Kidney (tissue), 14 donors: ENCODE results near the gene DTNB. TPM values are rescaled to one million over a fixed set of nuclear protein-coding genes. Genes with fewer than 3 reads are reported as not detected.
"Not testable (repeated sequence)": the region's sequence is repeated elsewhere in the genome, so short reads cannot be mapped to it uniquely, and the experiment has no call there.

Experiments used
- DNase-seq, 5 donors: peaks; one replicate each; pipeline ENCODE4 v3.0.0-alpha.2; 2013 to 2020
- FAIRE-seq: peaks from 2 replicates; lab custom pipeline; 2012; peaks lifted over from hg19 to GRCh38; lab: Jason Lieb, UNC
- H3K27ac ChIP-seq, 2 donors: one replicate each; pipeline ENCODE4 v1.7.0; 2013; ENCODE audit warnings: low read depth in 2 of 2, low read length in 2 of 2, inconsistent platforms in 1 of 2
- H3K27me3 ChIP-seq: one replicate; pipeline ENCODE4 v1.7.1; 2013; ENCODE audit warnings: low read length, inconsistent platforms; ENCODE audit not compliant: control insufficient read depth, insufficient read depth
- H3K36me3 ChIP-seq, 3 donors: one replicate each; pipeline versions ENCODE4 v1.7.0 to v1.7.1; 2013; ENCODE audit warnings: low read length in 3 of 3, control low read depth in 1 of 3, inconsistent platforms in 1 of 3; ENCODE audit not compliant: insufficient read depth in 3 of 3, control insufficient read depth in 2 of 3
- H3K4me1 ChIP-seq, 3 donors: one replicate each; pipeline versions ENCODE4 v1.7.0 to v1.7.1; 2013; ENCODE audit warnings: low read length in 3 of 3, inconsistent platforms in 1 of 3, low read depth in 1 of 3; ENCODE audit not compliant: control insufficient read depth in 2 of 3, insufficient read depth in 2 of 3
- H3K4me3 ChIP-seq, 3 donors: one replicate each; pipeline versions ENCODE4 v1.7.0 to v1.8.1; 2013; ENCODE audit warnings: low read length in 3 of 3, control low read depth in 1 of 3, inconsistent platforms in 1 of 3
- H3K9ac ChIP-seq, 3 donors: one replicate each; pipeline versions ENCODE4 v1.7.0 to v1.7.1; 2013; ENCODE audit warnings: low read length in 3 of 3, control low read depth in 1 of 3, inconsistent platforms in 1 of 3
- H3K9me3 ChIP-seq, 3 donors: one replicate each; pipeline versions ENCODE4 v1.7.0 to v1.7.1; 2013; ENCODE audit warnings: low read length in 3 of 3, control low read depth in 1 of 3, inconsistent platforms in 1 of 3; ENCODE audit not compliant: control insufficient read depth in 2 of 3, insufficient read depth in 1 of 3
- intact Hi-C: fragments of 100-400 bp; cut with DNase I; formaldehyde crosslinking; loops from one replicate; pipeline ENCODE4 v1.11.1; 2022
- polyA plus RNA-seq: library from polyadenylated mRNA; stranded (reverse); fragments of 350-450 nt; fragmentation: Illumina TruSeq; extraction: RNeasy Lipid Tissue Mini Kit (QIAGEN cat#74804); gene quantifications from one replicate; pipeline ENCODE4 v1.2.3, GENCODE V29; 2014; ENCODE audit warnings: low read depth, low replicate concordance; ENCODE audit not compliant: insufficient read depth
- total RNA-seq: library from RNA; stranded (reverse); fragmentation: NEBNext Ultra II Directional; extraction: Animal tissue kit (Norgen Biotek cat#: 25700); gene quantifications from one replicate; pipeline ENCODE4 v1.2.1, GENCODE V29; 2021
- TF ChIP-seq, protein P1 (sequence below): IDR thresholded peaks from 3 replicates; pipeline ENCODE4 v1.5.1; 2012; ENCODE audit warnings: mild to moderate bottlenecking, moderate library complexity, borderline replicate concordance; ENCODE audit not compliant: insufficient read depth; ENCODE audit errors: extremely low read depth
- donor health status: control.
- donor health status: control.
- donor health status: control.
- donor health status: control.
- donor health status: control.
- donor health status: DM: yes; HTN: yes; CAD: no.
- donor health status: Normal renal cell carcinoma (clear cell type).

The DTNB gene
- total and polyA plus RNA-seq, 2 donors from 2014 or later, result 23.0 to 28.1 TPM

GRCh38 chr2:25414781-25415180 lies 258.6 kb downstream of the DTNB start:
- Histone ChIP-seq H3K36me3 (no peaks in the 10 kb centered on the region), H3K27ac (no peak overlapping the region), H3K4me1 (no peaks in the 10 kb centered on the region), H3K9me3 (no peaks in the 10 kb centered on the region), H3K9ac (no peak overlapping the region), H3K27me3 (no peaks in the 10 kb centered on the region), H3K4me3 (no peak overlapping the region)
- DNase-seq (no peak), FAIRE-seq (no peak)
- TF ChIP-seq, protein P1, sequence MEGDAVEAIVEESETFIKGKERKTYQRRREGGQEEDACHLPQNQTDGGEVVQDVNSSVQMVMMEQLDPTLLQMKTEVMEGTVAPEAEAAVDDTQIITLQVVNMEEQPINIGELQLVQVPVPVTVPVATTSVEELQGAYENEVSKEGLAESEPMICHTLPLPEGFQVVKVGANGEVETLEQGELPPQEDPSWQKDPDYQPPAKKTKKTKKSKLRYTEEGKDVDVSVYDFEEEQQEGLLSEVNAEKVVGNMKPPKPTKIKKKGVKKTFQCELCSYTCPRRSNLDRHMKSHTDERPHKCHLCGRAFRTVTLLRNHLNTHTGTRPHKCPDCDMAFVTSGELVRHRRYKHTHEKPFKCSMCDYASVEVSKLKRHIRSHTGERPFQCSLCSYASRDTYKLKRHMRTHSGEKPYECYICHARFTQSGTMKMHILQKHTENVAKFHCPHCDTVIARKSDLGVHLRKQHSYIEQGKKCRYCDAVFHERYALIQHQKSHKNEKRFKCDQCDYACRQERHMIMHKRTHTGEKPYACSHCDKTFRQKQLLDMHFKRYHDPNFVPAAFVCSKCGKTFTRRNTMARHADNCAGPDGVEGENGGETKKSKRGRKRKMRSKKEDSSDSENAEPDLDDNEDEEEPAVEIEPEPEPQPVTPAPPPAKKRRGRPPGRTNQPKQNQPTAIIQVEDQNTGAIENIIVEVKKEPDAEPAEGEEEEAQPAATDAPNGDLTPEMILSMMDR, result no peak
- intact Hi-C loops, result no loop called here

GRCh38 chr2:25413409-25413808 lies 260.0 kb downstream of the DTNB start:
- H3K4me1 ChIP-seq, H3K27me3 ChIP-seq, H3K9ac ChIP-seq, H3K36me3 ChIP-seq, intact Hi-C loops, DNase-seq, H3K4me3 ChIP-seq, H3K9me3 ChIP-seq, FAIRE-seq, H3K27ac ChIP-seq: not testable (repeated sequence)

DNA sequence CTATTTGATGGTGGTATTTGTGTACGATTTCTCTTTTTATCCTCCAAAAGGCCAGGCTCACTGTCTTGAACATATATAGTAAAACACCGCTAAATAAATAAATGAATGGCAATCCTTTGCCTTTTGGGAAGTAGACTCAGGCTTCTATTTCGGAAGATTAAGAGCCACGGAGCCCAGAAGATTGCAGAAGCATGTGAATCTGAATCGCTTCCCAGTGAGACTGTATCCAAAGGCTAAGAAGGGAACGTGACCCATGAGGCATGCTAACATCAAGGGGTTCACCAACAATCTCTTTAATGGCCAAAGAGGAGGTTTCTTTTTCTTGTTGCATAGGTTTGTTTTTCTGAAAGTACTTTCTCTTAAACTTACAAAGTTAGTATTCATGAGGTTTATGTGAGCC lies 261.6 kb downstream of the DTNB start:
- FAIRE-seq (no peak), DNase-seq (no peak)
- no peaks in the 10 kb centered on the region for H3K36me3 ChIP-seq
- no peaks in the 10 kb centered on the region for H3K27me3 ChIP-seq
- no peaks in the 10 kb centered on the region for H3K4me1 ChIP-seq
- H3K4me3 ChIP-seq, result no peak overlapping the region
- no peaks in the 10 kb centered on the region for H3K9me3 ChIP-seq
- intact Hi-C loops, result no loop called here
- TF ChIP-seq, protein P1, result no peak
- H3K27ac ChIP-seq, result no peak overlapping the region
- H3K9ac ChIP-seq, result no peak overlapping the region

DNA sequence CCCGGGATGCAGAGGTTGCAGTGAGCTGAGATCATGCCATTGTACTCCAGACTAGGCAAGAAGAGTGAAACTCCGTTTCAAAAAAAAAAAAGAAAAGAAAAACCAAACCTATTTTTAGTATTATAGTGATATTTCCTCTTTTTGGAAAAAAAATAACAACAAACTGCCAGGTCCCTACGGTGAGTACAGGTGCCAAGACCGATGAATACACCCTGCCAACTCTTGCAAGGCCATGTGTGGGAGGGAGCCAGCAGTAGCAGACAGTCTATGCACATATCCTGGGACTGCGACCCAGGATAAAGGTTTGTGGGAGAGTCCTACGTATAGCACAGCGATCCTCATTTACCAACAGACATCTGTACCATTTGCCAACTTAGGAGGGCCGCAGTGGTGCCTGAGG lies 262.1 kb downstream of the DTNB start:
- intact Hi-C loops, result no loop called here
- TF ChIP-seq, protein P1, result no peak
- H3K4me3 ChIP-seq, result no peak overlapping the region
- H3K9ac ChIP-seq, result no peak overlapping the region
- no peaks in the 10 kb centered on the region for H3K36me3 ChIP-seq
- H3K9me3 ChIP-seq, result no peaks in the 10 kb centered on the region
- no peaks in the 10 kb centered on the region for H3K27me3 ChIP-seq
- peak in 1 of 5 donors; percentile 5 for DNase-seq
- no peak for FAIRE-seq
- H3K27ac ChIP-seq, result no peak overlapping the region
- H3K4me1 ChIP-seq, result no peaks in the 10 kb centered on the region
